Measurements from ENCODE around the gene SNRNP25. TPM values are rescaled to one million over a fixed set of nuclear protein-coding genes. Genes with fewer than 3 reads are reported as not detected.
A peak's percentile ranks its signal among the peaks of the same experiment; 100 is the strongest.

SNRNP25 gene
- total RNA-seq, 1 experiment from 2014 or later = 15.5 TPM

DNA sequence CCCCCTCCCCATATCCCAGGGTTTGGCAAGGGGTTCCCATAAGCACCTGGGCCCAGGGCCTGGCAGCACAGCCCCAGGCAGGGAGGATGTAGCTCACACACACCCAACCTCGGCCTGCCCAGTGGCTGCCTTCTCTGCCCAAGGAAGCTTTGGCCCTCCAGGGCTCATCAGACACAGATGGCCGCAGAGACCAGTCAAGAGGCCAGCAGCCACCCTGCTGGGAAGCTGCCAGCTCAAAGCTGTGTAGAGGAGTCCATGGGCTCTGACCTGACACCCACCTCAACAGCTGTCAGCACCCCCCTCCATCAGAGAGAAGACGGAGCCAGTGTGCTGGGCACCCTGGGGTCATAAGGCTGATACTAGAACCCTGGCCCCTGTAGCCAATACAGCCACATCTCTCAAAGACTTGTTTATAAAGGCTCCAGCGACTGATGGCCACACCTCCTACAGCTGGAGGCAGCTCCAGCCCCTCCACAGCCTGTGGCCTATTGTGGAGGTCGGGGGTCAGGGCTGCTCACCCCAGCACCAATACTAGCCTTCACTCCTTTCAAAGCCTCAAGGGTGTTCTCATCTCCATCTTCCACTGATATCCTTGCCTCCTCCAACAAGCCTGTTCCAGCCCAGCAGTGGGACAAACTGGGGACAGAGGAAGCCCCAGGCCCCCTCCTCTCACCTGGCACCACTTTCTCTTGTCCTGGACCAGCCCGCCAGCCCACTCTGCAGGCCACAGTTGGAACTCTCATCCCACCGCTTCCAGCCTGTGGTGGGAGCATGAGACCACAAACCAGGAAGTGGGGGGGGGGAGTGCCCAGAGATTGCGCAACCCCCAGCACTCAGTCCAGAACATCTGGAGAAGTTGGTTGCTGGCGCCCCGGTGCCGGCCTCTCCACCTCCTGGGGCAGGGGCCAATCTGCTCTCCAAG lies 22.2 kb downstream of the SNRNP25 start:
- no peak for DNase-seq (ENCODE audit: extremely low read depth, low read depth)

DNA sequence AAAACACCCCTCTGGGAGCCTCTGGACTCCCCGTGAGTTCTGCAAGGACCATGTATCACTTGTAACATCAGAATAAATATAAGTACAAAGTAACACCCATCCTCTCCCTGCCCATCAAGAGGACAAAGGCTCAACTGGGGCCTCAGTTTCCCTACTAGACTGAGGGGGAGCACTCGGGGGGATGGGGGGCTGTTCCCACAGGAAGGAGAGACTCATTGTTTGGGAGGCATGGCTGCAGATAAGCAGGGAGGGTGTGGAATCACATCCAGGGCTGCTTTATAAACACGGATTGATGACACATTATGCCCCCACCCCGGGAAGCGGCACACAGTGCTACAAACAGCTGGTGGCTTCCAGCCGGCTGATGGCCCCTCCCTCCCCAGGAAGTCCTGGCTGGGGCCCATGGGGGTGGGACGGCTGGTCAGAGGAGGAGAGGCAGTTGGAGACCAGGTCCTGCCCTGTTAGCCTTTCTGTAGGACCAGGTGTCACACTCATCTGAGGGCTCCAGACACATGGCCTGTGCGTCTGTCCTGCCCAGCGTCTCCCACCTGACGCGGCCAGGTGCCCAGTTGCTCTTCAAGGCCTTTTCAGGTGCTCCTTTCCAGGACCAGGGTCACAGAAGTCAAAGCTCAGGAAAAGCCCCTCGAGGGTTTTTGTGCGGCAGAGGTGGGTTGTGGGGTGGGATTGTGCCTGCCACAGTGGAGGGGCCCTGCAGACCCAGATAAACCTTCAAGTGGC lies 23.1 kb downstream of the SNRNP25 start:
- peak; percentile 62 for DNase-seq (ENCODE audit: extremely low read depth, low read depth)

DNA sequence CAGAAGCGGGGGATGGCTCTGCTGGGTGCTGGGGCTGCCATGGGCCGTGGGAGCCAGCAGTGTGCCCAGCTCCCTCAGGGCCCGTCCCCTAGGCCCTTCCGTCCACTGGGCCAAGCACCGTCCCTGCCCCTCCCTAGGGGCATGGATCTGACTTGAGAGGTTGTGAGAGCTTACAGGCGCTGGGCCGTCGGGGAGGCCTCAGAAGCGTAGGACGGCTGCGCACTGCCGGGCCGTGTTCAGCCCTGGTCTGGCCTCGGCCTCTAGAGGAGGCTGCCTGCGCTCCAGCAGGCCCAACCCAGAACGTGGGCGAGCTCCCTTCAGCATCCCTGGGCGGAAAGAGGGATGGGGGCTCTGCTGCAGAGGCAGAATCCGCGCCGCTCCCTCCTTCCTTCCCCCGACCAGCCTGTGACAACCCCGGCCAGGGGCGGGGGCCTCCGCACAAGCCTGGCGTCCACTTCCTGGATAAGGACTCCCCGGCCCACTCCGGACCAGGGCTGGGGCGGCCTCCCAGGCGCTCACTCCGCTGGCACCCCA lies 23.7 kb downstream of the SNRNP25 start:
- peak; percentile 51 for DNase-seq (ENCODE audit: extremely low read depth, low read depth)

DNA sequence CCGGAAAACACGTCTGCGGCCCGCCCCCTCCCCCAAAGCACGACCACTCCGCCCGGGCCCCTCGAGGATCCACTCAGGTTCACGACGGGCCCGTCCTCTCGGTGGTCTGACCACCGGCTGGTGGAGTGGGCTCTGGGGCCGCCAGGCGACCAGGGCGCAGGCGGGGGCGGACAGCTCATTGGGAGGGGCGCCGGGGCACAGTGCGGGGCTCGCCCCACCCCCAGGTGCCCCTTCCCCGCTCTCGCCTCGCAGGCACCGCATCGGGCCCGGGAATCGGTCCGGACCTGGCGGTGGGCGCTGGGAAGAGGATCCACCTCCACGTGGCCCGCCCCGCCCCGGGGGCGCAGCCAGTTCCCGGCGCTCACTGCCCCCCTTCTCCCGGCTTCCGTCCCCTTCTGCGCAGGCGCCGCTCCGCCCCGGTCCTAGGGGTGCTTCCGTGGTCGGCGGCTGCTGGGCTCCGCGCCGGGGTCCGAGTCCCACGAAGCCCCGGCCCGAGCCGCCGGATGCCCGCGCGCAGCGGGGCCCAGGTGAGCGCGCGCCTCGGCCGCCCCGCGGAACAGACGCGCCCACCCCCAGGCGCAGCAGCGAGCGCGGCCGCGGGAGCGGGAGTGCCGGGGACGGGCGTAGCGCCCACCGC lies 24.3 kb downstream of the SNRNP25 start, which contains the start of gene MPG:
MPG (plus strand) TSS at position 419 of the 637 bp plus-strand sequence; CDS start at position 504, 85 bp downstream.
- DNase-seq (ENCODE audit: extremely low read depth, low read depth) = peak; percentile 70

DNA sequence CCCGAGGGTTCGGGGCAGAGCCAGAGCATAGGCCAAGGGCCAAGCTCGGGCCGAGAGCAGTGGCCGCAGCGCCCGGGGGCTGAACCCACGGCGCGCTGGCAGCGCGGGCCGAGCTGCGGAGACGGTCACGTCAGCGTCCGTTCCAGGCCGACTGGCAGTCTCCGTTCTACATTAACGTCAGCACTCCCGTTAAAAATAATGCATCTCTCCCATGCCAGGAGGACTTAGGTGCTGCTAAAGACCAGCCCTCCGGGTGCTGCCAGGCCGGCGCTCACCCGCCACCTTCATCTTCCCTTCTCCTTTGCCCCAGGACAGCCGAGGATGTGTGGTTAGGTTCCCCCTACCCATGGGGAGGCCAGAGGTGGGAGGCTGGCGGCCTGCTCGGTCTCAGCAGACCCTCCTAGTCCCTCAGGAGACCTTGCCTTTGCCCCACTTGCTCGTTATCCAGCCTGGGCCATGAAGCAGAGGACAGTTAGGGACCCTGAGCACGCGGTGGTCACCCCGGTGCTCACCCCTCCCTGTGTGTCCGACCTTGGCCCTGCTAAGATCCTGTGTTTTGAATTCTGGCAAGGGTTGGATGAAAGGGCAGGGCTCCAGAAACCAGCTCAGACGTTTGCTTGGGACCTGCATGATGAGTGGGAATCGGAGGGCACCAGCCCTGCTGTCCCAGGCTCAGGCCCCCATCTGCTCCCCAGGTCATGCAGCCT lies 25.0 kb downstream of the SNRNP25 start:
- DNase-seq (ENCODE audit: extremely low read depth, low read depth) = no peak

DNA sequence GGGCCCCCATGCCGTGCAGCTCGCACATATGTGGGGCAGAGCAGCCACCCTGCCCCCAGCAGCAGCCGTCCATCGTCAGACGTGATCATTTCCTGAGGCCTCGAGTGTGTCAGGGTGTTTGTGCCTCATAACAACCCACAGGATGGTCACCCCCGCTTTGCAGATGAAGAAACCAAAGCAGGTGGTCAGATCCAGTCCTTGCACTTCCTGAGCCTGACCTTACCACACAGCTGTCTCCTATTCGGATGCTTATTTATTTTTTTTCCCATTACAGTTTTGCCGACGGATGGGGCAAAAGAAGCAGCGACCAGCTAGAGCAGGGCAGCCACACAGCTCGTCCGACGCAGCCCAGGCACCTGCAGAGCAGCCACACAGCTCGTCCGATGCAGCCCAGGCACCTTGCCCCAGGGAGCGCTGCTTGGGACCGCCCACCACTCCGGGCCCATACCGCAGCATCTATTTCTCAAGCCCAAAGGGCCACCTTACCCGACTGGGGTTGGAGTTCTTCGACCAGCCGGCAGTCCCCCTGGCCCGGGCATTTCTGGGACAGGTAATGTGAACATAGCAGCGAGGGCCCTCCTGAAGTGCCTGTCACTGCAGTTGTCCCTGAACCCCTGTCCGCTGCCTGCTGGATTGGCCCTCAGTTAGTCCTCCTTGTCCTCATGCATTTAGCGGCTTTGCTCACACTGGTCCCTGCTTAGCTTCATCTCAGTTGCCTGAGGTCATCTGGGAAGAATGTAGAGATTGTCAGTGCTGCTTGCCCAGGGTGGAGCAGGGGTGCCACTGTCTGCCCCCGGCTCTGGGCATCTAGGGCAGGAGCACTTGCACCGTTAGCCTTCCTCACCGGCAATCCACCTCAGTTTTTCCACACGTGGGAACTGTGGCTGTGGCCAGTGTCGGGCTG lies 25.8 kb downstream of the SNRNP25 start:
- DNase-seq (ENCODE audit: extremely low read depth, low read depth) = no peak

DNA sequence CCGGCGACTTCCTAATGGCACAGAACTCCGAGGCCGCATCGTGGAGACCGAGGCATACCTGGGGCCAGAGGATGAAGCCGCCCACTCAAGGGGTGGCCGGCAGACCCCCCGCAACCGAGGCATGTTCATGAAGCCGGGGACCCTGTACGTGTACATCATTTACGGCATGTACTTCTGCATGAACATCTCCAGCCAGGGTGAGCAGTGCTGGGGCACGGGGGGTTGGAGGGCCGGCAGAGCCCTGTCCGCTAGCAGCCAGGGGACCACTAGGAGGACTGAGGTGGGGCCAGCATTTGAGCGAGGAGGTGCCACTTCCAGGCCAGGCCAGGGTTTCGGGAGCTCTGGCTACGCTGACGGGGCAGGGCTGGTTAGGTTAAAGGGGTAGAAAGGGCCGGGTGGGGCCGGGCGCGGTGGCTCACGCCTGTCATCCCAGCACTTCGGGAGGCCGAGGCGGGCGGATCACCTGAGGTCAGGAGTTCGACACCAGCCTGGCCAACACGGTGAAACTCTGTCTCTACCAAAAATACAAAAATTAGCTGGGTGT lies 29.5 kb downstream of the SNRNP25 start:
- no peak for DNase-seq (ENCODE audit: extremely low read depth, low read depth)

DNA sequence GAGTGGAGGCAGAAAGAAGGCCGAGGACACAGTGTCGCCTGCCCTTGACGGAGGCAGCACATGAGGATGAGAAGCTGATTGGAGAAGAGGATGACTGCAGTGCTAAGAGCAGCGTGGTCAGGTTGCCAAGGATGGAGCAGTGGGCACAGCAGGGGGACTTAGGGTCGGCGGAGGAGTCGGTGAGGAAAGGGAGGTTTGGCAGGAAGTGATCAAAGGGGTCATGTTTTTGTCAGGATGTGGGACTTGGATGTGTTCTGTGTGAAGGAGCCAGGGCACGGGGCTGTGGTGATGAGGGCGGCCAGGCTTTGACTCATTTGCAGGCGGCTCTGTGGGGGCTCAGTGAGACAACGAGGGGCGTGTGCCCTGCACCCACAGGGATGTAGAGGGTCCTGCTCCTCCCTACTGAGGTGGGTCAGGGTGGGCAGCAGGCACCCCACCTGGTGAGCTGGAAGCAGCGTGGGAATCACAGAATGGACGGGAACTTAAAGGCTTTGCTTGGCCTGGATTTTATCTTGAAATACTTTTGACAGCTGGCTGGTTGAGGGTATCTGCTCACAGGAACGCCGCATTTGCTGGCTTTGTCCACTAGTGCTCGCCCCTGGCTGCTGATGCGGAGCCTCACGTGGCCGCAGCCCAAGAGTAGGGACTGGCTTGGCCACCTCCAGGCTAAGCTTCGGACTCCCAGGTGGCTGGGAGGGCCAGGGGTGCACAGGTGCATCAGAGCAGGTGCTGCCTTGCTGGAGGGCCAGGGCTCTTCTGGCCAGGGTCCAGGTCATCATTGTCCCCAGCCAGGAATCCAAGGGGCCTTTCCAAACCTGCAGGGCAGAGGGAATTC lies 30.4 kb downstream of the SNRNP25 start:
- DNase-seq (ENCODE audit: extremely low read depth, low read depth) = no peak

DNA sequence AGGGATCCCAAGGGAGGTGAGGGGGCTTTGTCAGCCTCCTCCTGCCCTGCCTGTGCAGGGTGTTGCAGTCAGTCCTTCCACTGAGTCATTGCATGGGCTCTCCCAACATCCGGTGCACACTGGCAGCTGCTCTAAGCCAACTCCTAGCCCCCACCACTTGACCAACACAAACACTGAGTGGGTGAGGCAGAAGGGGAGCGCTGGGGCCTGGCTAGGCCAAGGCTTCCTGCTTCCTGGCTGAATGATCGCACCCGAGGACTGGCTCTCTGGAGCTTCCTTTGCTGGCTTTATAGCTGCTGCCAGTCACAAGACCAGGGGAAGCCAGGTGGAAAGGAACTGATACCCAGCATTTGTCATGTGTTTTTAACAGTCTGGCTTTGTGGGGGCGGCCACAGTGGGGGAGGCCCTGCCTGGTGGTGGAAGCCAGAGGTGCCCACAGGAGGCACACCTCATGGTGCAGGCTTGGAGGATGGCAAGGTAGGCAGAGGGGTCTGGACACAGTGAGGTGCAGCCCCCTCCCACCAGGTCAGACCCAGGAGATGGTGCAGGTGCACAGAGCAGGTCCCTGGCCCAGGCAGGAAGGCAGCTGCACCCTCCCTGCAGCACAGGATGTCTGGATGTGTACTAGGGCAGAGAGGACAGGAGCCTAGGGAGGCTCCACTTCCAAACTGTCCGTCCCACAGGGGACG lies 31.2 kb downstream of the SNRNP25 start:
- DNase-seq (ENCODE audit: extremely low read depth, low read depth) = no peak

DNA sequence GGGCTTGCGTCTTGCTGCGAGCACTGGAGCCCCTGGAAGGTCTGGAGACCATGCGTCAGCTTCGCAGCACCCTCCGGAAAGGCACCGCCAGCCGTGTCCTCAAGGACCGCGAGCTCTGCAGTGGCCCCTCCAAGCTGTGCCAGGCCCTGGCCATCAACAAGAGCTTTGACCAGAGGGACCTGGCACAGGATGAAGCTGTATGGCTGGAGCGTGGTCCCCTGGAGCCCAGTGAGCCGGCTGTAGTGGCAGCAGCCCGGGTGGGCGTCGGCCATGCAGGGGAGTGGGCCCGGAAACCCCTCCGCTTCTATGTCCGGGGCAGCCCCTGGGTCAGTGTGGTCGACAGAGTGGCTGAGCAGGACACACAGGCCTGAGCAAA lies 31.8 kb downstream of the SNRNP25 start:
- no peak for DNase-seq (ENCODE audit: extremely low read depth, low read depth)

DNA sequence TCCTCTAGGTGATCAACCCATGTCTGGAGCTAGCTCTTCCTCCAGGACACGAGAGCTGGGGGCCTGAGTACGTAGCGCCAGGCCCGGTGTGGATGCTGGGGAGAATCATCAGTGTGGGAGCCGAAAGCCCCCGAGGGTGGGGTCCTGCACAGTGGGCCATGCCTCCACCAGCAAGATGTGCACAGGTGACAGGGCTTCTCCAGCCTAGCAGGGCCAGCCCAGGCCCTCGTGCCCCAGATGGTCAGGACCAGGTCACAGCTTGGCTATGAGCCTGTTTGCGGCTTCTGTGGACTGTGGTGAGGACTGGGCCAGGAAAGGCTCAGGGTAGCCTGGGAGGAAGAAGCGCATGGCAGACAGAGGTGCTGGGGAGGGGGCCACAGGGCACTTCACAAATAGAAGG lies 32.2 kb downstream of the SNRNP25 start:
- no peak for DNase-seq (ENCODE audit: extremely low read depth, low read depth)

DNA sequence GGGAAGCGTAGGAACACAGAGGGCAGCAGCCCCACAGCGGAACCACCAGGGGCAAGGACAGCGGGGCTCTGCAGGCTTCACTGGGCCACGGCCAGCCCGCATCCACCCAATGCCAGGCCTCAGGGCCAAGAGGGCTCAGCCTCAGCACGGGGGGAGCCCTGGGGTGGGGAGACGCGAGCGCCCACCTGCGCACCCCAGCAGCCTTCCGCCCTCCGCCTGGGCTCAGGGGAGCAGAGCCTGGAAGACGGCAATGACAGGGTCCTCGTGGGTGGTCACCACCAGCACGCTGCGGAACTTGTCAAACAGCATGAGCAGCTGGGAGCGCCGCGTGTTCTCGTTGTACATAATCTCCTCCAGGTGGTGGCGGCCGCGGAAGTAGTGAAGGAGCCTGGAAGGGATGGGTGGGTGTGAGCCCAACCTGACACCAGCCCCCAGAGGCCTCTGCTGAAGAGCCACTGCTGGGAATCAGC lies 32.9 kb downstream of the SNRNP25 start:
- no peak for DNase-seq (ENCODE audit: extremely low read depth, low read depth)

DNA sequence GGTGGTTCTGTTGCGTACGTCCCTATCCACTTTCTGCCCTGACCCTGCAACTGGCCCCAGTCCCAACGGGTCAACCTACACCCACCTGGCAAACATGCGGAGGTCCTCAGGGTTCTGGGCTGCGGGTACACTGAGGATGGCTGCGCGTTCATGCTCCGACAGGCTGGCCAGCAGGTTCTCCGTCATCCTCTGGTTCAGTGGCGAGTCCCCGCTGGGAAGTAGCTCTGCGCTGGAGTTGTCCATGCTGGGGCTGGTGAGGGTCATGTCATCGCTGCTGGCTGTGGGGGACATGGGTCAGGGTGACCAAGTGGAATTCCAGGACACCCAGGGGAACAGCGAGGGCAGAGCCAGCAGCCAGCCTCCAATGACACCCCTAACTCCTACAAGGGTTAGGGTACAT lies 35.0 kb downstream of the SNRNP25 start:
- DNase-seq (ENCODE audit: extremely low read depth, low read depth) = no peak

DNA sequence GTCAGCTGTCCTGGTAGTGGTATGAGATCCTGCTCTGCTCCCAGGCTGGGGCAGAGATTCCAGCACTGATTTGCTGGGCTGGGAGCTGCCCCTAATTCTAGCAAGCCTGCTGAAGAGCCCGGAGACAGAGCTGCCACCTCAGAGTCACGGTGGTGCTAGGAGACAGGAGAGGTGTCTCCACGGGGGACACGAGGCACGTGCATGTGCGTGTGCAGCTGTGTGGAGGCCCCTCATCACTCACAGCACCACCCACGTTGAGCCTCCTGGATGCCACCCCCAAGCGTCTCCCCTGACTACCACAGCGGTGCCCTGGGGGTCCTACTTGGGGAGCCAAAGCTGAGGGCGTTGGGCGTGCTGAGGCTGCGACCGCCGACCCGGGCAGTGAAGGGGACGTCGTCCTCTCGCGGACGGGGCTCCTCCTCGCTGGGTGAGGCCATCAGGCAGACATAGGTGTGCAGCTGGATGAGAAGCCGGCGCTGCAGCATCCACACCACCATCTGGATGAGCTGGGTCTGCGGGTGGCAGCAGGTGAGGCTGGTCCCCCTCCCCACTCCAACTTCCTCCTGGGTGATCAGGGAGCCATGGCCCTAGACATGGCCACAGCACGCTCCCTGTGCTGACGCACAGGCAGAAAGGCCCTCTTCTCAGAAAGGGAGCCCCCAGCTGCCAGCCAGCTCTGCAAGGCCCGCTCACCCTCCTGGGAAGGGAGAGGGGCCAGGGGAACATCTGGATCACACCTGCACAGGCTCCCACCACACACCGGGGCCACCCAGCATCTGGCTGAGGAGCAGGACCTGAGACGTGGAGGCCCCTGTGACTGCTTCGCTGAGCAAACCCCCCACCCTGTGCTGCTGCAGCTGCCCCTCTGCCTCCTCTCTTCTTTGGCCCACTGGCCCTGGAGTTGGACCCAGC lies 36.0 kb downstream of the SNRNP25 start:
- DNase-seq (ENCODE audit: extremely low read depth, low read depth) = no peak

DNA sequence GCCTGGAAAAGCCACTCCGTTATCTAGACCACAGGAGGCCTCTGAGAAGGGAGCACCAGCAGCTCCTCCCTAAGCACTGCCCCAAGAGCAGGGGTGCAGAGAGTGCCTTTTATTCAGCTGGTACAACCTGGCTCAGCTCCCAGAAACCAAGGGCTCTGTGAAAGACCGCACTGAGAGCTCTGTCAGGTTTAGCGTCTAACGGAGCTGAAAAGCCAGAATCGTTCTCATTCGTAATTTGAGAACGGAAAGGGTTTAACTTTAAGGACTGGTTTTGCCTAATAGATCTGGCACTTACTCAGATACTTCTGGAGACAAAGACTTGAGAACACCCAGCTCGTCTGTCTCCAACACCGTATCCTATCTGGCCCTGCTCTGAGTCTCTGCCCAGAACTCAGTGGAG lies 37.9 kb downstream of the SNRNP25 start:
- no peak for DNase-seq (ENCODE audit: extremely low read depth, low read depth)

Data from NCI-H460 (cell line).